Pancreas (tissue), 10 donors: ENCODE data around the gene NR2C2. TPM values are rescaled to one million over a fixed set of nuclear protein-coding genes. Genes with fewer than 3 reads are reported as not detected.

ENCODE experiments used
- ATAC-seq, 4 donors: fragments of 200-7000 bp; cut with Tn5 transposase; one replicate each; pipeline versions ENCODE4 v1.8.0 to v1.9.1; 2020; ENCODE audit warnings: mild to moderate bottlenecking in 4 of 4, moderate library complexity in 4 of 4
- DNase-seq, 6 donors: peaks; one replicate each; pipeline ENCODE4 v3.0.0-alpha.2; 2020
- FAIRE-seq: peaks from 2 replicates; lab custom pipeline; 2012; peaks lifted over from hg19 to GRCh38; lab: Jason Lieb, UNC
- H3K27ac ChIP-seq, 4 donors: fragments of 200-600 bp; sonication (generic); 1 replicate in 3 of 4; 2 replicates in 1 of 4; pipeline versions ENCODE4 v1.5.0 to v1.8.0; 2020
- H3K27me3 ChIP-seq, 4 donors: fragments of 200-600 bp; one replicate each; pipeline ENCODE4 v1.8.0; 2021
- H3K36me3 ChIP-seq, 3 donors: fragments of 200-600 bp; sonication (generic) in 1 of 3; one replicate each; pipeline versions ENCODE4 v1.5.0 to v1.8.0; 2020 to 2021
- H3K4me1 ChIP-seq, 3 donors: fragments of 200-600 bp; one replicate each; pipeline ENCODE4 v1.8.0; 2021
- H3K4me3 ChIP-seq, 4 donors: fragments of 200-600 bp; sonication (generic) in 2 of 4; one replicate each; pipeline versions ENCODE4 v1.5.0 to v1.8.0; 2020 to 2021
- H3K9me3 ChIP-seq, 4 donors: fragments of 200-600 bp; one replicate each; pipeline ENCODE4 v1.8.0; 2021
- CTCF ChIP-seq, 4 donors: fragments of 200-600 bp; sonication (generic) in 3 of 4; IDR thresholded peaks; one replicate each; pipeline versions ENCODE4 v1.5.0 to v1.8.0; 2021; ENCODE audit warnings: antibody characterized with exemption in 4 of 4
- WGBS, 2 donors: extraction: QIAGEN DNeasy Blood & Tissue Kit; methylation state at CpG; one replicate each; pipeline ENCODE4 v1.1.7; 2013; 5-methylcytosine and 5-hydroxymethylcytosine counted together
- intact Hi-C, 3 donors: fragments of 100-400 bp; cut with DNase I; formaldehyde crosslinking; loops; one replicate each; pipeline versions ENCODE4 v1.11.1 to v1.14.2; 2022
- polyA plus RNA-seq, 2 donors: library from polyadenylated mRNA; stranded (reverse); fragments of 200-250 nt; gene quantifications; one replicate each; pipeline ENCODE4 v1.2.3, GENCODE V29; 2013
- total RNA-seq, 6 donors: library from RNA; stranded (reverse); fragmentation: NEBNext Ultra II Directional in 4 of 6; extraction: Animal tissue kit (Norgen Biotek cat#: 25700) in 4 of 6; gene quantifications; one replicate each; pipeline versions ENCODE4 v1.2.1 to v1.2.4, GENCODE V29; 2021 to 2023
- donor health status: healthy with polysubstance abuse.
- donor health status: DM: no; HTN: no; CAD: no; lungs with moderate emphysema.
- donor health status: DM: no; HTN: no; CAD: no.
- donor health status: control.
- donor health status: control.
- donor health status: Bipolar disorder and iron deficiency.
- donor health status: DM: yes; HTN: yes; CAD: no.
- donor health status: DM: no; HTN: no; CAD: no.
- donor health status: DM: no; HTN: no; CAD: no.
- donor health status: DM: yes; HTN: yes; CAD: no.

Gene NR2C2
- total and polyA plus RNA-seq, 8 donors: 5.4 to 25.1 (median 14.4) TPM

- FAIRE-seq (no peak), ATAC-seq (peak in 2 of 4 donors; percentile 55 to 58), DNase-seq (no peak)
- H3K4me1 ChIP-seq: no peaks in the 10 kb centered on the region
- H3K9me3 ChIP-seq: no peaks in the 10 kb centered on the region
- intact Hi-C loops: no loop called here
- no peak overlapping the region for H3K4me3 ChIP-seq
- peak overlapping the region in 1 of 4 donors; percentile 2 for H3K27ac ChIP-seq
- no peak for TF ChIP-seq CTCF (IDR thresholded peaks at IDR 0.05)
- no peaks in the 10 kb centered on the region for H3K36me3 ChIP-seq
- H3K27me3 ChIP-seq: no peaks in the 10 kb centered on the region
- WGBS, 2 donors: 75 to 79% methylated on average over 6 of the region's 6 CpGs
Measured at GRCh38 chr3:14935592-14936345, 11.6 kb upstream of the NR2C2 start.

GRCh38 chr3:14938954-14939353, 8.4 kb upstream of the NR2C2 start:
- TF ChIP-seq CTCF (IDR thresholded peaks at IDR 0.05): no peak
- ATAC-seq (no peak), DNase-seq (no peak), FAIRE-seq (no peak)
- H3K36me3 ChIP-seq: peaks cover 0 to 1% (median 0%) of the 10 kb centered on the region in 3 donors
- H3K9me3 ChIP-seq: no peaks in the 10 kb centered on the region
- peaks cover 0 to 1% (median under 1%) of the 10 kb centered on the region in 3 donors for H3K4me1 ChIP-seq
- no peak overlapping the region for H3K4me3 ChIP-seq
- intact Hi-C loops: no loop called here
- WGBS, 2 donors: 70 to 86% methylated on average over 4 of the region's 4 CpGs
- H3K27ac ChIP-seq: no peak overlapping the region
- no peaks in the 10 kb centered on the region for H3K27me3 ChIP-seq

GRCh38 chr3:14941871-14942270, 5.5 kb upstream of the NR2C2 start:
- ATAC-seq (no peak), DNase-seq (no peak), FAIRE-seq (no peak)
- Histone ChIP-seq H3K9me3 (no peaks in the 10 kb centered on the region), H3K4me3 (no peak overlapping the region), H3K27me3 (no peaks in the 10 kb centered on the region), H3K27ac (peak overlapping the region in 1 of 4 donors; percentile 14), H3K36me3 (peaks cover 0 to 18% (median 3%) of the 10 kb centered on the region in 3 donors), H3K4me1 (peaks cover 8 to 15% (median 12%) of the 10 kb centered on the region in 3 donors)
- TF ChIP-seq CTCF (IDR thresholded peaks at IDR 0.05): no peak
- intact Hi-C loops: no loop called here
- 76 to 89% methylated on average over 1 of the region's 1 CpG for WGBS, 2 donors

GRCh38 chr3:14943042-14943441, 4.3 kb upstream of the NR2C2 start:
- Histone ChIP-seq H3K4me1 (peaks cover 8 to 15% (median 12%) of the 10 kb centered on the region in 3 donors), H3K4me3 (no peak overlapping the region), H3K27me3 (no peaks in the 10 kb centered on the region), H3K9me3 (no peaks in the 10 kb centered on the region), H3K36me3 (peaks cover 0 to 18% (median 3%) of the 10 kb centered on the region in 3 donors), H3K27ac (peak overlapping the region in 3 of 4 donors; percentile 28 to 61 (median 46))
- intact Hi-C loops: no loop called here
- DNase-seq: no peak
- ATAC-seq: peak in 1 of 4 donors; percentile 4
- no peak for FAIRE-seq
- no peak for TF ChIP-seq CTCF (IDR thresholded peaks at IDR 0.05)

GRCh38 chr3:14946236-14946635, 1.1 kb upstream of the NR2C2 start:
- Histone ChIP-seq H3K27ac (peak overlapping the region in 3 of 4 donors; percentile 93 to 98 (median 98)), H3K36me3 (peaks cover 0 to 18% (median 3%) of the 10 kb centered on the region in 3 donors), H3K4me1 (peaks cover 8 to 22% (median 19%) of the 10 kb centered on the region in 3 donors), H3K4me3 (peak overlapping the region; percentile 66 to 91 (median 89)), H3K9me3 (no peaks in the 10 kb centered on the region), H3K27me3 (no peaks in the 10 kb centered on the region)
- intact Hi-C loops: no loop called here
- 21 to 26% methylated on average over 4 of the region's 4 CpGs for WGBS, 2 donors
- DNase-seq (no peak), ATAC-seq (no peak), FAIRE-seq (no peak)
- TF ChIP-seq CTCF (IDR thresholded peaks at IDR 0.05): no peak
